GM19239 (cell line): ENCODE data around the gene ATG4D.
"Not testable (repeated sequence)": the region's sequence is repeated elsewhere in the genome, so short reads cannot be mapped to it uniquely, and the experiment has no call there.

ENCODE experiments used
- DNase-seq: peaks from one replicate; pipeline ENCODE4 v3.0.0; 2011; ENCODE audit warnings: low spot score; ENCODE audit not compliant: insufficient read length
- FAIRE-seq: peaks from 2 replicates; lab custom pipeline; 2011; peaks lifted over from hg19 to GRCh38; lab: Jason Lieb, UNC

Gene ATG4D

DNA sequence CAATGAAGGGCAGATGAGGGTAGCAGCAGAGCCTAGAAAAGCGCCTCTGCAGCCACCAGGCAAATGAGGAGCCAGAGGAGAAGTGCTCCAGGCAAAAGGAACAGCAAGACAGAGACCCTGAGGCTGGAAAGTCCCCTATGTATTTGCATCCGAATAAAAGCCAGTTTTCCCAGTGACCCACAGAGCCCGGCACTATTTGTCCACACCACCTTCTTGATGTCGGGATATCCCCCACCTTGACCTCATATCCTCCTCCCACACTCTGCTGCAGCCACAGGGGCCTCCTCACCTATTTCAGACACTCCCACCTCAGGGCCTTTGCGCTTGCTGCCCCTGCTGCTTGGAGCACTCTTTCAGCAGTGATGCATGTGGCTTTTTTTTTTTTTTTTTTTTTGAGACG is 6.6 kb downstream of the ATG4D start:
- FAIRE-seq (no peak), DNase-seq (no peak)

DNA sequence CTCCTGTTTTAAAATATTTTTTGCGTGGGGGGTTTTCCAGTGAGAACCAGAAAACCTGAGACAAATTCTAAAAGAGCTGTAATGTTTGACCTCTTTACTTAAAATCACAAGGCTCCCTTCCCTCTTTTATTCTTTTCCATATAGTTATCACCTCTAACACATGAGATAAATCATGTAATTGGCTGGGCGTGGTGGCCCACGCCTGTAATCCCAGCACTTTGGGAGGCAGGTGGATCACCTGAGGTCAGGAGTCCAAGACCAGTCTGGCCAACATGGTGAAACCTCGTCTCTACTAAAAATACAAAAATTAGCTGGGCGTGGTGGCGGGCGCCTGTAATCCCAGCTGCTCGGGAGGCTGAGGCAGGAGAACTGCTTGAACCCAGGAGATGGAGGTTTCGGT is 7.3 kb downstream of the ATG4D start:
- DNase-seq, FAIRE-seq: not testable (repeated sequence)

DNA sequence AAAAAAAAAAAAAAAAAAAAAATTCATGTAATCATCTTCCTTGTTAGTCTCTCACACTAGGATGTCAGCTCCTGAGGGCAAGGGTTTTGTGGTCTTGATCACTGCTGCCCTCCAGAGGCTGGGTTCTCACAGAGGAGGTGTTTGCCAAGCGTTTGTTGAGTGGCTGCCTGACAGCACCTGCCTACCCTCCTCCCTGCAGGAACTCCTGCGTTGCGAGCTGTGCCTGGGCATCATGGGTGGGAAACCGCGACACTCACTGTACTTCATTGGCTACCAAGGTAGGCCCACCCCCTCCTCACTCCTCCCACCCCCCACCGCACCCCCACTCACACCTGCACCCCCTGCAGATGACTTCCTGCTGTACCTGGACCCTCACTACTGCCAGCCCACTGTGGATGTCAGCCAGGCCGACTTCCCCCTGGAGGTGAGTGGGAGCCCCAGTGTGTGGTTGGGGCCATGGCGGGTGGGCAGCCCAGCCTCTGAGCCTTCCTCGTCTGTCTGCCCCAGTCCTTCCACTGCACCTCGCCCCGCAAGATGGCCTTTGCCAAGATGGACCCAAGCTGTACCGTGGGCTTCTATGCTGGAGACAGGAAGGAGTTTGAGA is 8.1 kb downstream of the ATG4D start:
- FAIRE-seq (no peak), DNase-seq (no peak)

DNA sequence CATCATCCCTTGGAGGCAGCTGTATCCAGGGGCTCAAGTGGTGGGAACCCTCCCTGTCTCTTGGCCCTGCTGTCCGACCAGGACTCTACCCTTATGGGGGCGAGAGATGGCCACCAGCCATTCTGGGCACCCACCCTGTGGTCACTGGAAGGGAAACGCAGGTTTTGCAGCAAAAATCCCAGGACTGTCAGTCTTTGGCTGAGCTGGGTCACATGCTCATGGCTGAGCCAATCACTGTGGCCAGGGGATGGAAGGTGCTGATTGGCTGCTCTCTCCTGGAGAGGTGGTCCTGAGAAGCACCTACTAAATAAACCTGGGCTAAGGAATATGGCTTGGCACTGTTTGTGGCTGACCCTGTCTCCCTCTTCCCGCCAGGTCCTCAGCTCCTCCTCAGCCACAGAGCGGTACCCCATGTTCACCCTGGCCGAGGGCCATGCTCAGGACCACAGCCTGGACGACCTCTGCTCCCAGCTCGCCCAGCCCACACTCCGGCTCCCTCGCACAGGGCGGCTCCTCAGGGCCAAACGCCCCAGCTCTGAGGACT is 8.9 kb downstream of the ATG4D start:
- DNase-seq (no peak), FAIRE-seq (no peak)

DNA sequence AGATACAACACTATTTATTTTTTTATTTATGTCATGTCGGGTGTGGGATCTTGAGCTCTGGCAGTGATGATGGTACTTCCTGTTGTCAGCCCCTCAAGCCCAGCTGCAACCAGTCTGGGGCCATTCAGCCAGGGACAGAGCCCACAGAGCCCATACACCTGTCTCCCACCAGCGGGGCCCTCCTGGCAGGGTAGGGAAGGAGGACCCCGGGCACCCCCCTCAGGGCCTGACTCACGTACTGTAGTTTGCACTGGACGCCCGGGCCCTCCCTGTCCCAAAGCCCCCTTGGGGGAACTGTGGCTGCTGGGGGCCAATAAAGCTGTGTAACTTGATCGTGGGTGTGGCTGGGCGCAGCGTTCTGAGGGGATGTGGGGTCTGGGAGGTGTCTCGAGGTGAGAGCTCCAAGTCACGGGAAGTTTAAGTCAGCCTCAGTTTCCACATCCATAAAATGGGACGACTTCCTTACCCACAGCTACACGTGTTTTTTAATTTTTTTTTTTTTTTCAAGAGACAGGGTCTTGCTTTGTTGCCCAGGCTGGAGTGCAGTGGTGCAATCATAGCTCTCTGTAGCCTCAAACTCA is 9.5 kb downstream of the ATG4D start:
- FAIRE-seq (no peak), DNase-seq (no peak)

GRCh38 chr19:10553943-10554381 is 10.3 kb downstream of the ATG4D start:
- DNase-seq: peak; percentile 85
- peak; percentile 90 for FAIRE-seq

DNA sequence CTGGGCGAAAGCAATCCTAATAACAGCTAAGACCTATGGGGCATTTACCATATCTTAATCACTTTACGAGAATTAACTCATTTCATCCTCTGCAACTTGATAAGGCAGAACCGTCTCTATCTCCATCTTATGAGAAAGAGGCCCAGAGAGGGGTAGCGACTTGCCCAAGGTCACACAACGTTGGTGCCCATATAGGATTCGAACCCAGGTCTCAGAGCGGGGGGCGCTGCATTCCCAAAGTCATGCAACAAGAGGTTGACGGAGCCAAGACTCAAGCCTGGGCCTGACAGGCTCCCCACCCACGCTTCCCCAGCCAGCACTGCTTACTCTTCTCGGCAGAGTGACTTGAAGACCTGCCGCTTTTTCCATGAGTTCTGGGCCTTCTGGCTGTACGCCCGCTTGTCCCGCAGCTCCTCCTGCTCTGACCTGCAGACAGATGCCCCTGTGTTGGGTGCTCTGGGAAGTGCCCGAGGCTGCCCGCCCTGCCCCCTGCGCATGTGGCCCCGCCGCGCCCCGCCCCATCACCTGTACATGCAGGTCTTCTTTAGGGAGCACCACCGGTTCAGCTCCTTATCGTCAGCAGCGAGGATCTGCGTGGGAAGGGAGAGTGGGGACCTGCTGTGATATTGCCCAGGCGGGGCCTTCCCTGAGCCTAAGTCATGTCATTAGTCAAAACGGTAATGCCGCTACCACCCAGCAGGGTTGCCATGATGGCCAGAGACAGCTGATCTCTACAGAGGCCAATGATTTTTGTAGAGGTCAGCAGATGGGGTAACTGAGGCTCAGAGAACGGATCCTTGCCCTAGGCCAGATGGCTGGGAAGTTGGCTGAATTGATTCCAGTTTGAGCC is 11.3 kb downstream of the ATG4D start:
- no peak for FAIRE-seq
- no peak for DNase-seq

- FAIRE-seq: no peak
Observed at GRCh38 chr19:10555610-10555973, 11.9 kb downstream of the ATG4D start.

GRCh38 chr19:10557603-10558197 is 14.0 kb downstream of the ATG4D start:
- FAIRE-seq: no peak

More at GRCh38 chr19:10555610-10555973, 11.9 kb downstream of the ATG4D start:
- DNase-seq: no peak

DNA sequence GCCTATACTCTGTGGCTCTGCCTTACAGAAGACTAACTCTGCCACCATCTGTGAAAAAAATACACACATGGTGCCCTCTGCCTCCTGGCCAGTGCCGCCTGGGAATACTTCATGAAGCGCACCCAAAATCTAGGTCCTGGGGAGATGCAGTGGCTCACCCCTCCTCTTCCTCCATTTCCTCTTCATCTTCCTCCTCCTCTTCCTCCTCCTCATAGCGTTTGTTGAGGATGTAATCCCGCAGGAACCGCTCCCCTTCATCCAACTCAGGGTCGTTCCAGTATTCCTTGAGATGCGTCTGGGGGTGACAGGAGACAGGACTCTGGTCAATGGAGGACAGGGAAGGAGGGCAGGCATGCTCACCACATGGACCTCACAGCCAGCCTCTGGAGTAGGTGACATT is 16.4 kb downstream of the ATG4D start:
- DNase-seq: no peak
- FAIRE-seq: no peak

More at GRCh38 chr19:10557603-10558197, 14.0 kb downstream of the ATG4D start:
- DNase-seq: no peak

GRCh38 chr19:10562609-10563008 is 18.9 kb downstream of the ATG4D start:
- DNase-seq (no peak), FAIRE-seq (no peak)

DNA sequence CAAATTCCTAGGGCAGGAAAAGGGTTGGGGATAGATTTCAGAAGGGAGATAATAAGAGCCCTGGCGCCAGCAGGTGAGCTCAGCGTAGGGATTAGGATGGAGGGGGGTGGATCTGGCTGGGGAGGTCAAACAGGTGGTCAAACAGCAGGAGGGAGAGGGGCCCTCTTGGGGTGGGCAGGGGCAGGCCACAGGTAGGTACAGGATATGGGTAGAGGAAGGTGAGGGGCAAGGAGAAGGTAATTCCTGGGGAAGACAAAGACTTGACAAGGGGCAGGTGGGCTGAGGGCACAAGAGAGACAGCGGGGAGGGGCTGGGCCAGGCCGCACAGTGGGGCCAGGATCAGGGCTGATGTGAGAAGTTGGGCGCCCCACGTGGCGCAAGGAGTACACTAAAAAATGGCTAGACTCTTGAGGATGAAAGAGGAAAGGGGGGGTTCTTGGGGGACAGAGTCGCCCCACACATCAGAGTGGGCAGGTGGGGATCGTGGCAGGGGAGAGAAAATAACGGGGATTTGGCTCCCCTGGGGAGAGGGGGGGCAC is 21.4 kb downstream of the ATG4D start:
- DNase-seq (peak; percentile 60), FAIRE-seq (peak; percentile 80)

DNA sequence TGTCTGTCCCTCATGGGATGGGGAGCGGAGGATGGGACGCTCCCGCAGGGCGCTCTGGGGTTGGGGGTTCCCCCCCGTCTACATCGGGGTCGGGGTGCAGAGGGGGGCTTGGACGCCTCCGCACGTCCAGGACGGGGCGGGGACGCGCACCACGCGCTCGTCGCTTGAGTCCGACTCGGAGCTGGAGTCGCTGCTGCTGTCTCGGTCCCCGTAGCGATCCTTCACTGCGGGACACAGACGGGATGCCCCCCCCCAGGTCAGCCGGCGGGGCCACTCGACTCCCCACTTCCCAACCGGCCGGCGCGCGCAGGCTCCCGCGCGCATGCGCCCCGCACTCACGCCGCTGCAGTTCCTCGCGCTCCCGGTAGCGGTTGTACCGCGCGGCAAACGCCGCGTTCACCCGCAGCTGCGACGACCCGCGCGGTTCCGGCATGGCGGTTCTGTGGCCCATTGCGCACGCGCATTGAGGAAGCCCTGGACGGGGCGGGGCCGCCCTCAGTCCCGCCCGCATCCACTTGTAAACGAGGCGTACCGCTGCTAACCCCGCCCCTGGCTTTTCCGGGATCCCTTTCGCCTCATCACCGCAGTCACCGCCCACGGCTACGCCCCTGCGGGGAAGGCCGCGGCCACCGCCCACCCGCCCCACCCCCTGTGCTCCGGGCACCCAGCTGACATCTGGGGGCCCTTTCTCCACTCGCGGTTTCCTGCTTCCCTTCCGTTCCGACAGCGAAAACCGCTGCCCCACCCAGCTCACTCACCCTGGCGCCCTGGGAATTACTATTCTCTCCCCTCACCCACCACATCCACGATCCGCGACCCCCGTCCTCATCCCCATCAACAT is 22.1 kb downstream of the ATG4D start, which contains the start of gene KRI1:
KRI1 (minus strand) TSS at position 444 of the 841 bp plus-strand sequence; CDS start at position 433, 11 bp downstream.
- FAIRE-seq: no peak
- peak; percentile 89 for DNase-seq

GRCh38 chr19:10566408-10566657 is 22.6 kb downstream of the ATG4D start:
- FAIRE-seq (no peak), DNase-seq (no peak)

DNA sequence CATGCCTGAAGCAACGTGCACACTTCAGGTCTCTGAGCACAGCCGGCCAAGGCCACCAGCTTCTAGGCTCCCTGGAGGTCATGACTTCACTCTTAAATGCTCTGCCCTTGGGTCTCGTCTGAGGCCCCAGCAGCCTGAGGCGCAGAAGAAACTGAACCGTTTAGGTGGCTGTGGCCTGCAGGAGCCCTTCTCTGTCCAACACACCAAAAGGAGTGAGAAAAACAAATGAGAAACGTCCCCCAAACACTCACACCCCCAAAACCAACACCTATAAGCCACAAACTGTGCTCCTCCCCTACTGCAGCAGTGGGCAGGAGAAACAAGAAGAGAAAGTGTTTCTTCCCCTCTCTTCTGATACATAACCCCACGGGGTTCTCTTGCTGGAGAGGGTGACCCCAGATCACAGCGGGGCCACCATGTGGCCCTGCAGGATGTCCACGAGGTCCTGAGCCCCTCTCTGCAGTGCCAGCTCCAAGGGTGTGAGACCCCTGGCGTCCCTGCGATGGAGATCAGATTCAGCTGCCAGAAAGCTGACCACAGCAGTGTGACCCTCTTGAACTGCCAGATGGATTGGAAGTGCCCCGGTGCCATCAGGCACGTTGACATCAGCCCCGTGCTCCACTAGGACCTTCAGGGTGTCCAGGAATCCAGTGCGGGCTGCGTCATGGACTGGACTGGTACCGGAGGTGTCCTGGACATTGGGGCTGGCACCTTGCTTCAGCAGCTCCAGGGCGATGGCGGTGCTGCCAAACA is 23.1 kb downstream of the ATG4D start:
- FAIRE-seq (peak; percentile 97), DNase-seq (peak; percentile 58)

DNA sequence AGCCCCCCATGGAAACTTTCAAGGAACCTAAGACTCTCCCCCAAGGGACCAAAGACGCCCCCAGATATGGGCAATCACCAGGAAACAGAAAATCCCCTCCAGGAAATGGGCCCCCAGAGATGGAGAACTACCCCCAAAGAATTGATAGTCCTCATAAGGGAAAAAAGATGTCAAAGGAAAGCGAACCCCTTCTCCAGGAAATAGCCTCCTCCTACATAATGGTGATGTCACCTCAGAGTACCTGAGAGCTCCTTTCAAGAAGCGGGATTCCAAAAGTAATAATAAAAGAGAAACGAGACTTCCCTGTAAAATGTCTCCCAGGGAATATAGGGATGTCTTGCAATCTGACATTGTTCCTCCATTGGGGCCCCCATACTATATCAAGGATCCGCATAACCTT is 24.0 kb downstream of the ATG4D start:
- DNase-seq (no peak), FAIRE-seq (peak; percentile 33)

- DNase-seq (no peak), FAIRE-seq (no peak)
Observed at GRCh38 chr19:10568062-10568825, 24.5 kb downstream of the ATG4D start.
